Hematopoietic multipotent progenitor cell treated with erythropoietin and hydrocortisone succinate and interleukin-3 and kit ligand, for 17 days (in vitro differentiated cells): ENCODE results near the gene TBC1D3I.
"Not testable (repeated sequence)": the region's sequence is repeated elsewhere in the genome, so short reads cannot be mapped to it uniquely, and the experiment has no call there.

Experiments used
- DNase-seq: peaks from one replicate; pipeline ENCODE4 v3.0.0-alpha.2; 2015; ENCODE audit warnings: low spot score

Gene TBC1D3I

GRCh38 chr17:36264470-36264869 is at the start of gene TBC1D3I:
TSS of gene TBC1D3I (minus strand) at chr17:36264570. CDS start at chr17:36262985, 1,585 bp downstream.
- not testable (repeated sequence) for DNase-seq

- not testable (repeated sequence) for DNase-seq
These were observed 30.8 kb upstream of the TBC1D3I start for GRCh38 chr17:36295161-36295560.

GRCh38 chr17:36289965-36290612 is 25.7 kb upstream of the TBC1D3I start:
- not testable (repeated sequence) for DNase-seq

- DNase-seq, result not testable (repeated sequence)
These were observed 19.8 kb upstream of the TBC1D3I start for GRCh38 chr17:36284219-36284618.

- not testable (repeated sequence) for DNase-seq
These were observed 18.9 kb upstream of the TBC1D3I start for GRCh38 chr17:36283256-36283655.

GRCh38 chr17:36242046-36242445 is 22.3 kb downstream of the TBC1D3I start:
- DNase-seq, result not testable (repeated sequence)

- not testable (repeated sequence) for DNase-seq
These were observed 34.7 kb downstream of the TBC1D3I start for GRCh38 chr17:36229644-36230043.

- DNase-seq, result not testable (repeated sequence)
These were observed 41.4 kb downstream of the TBC1D3I start for GRCh38 chr17:36222967-36223366.

GRCh38 chr17:36221581-36222100 is 42.7 kb downstream of the TBC1D3I start:
- not testable (repeated sequence) for DNase-seq

GRCh38 chr17:36220737-36221580 is 43.4 kb downstream of the TBC1D3I start:
- not testable (repeated sequence) for DNase-seq

- not testable (repeated sequence) for DNase-seq
These were observed 44.8 kb downstream of the TBC1D3I start for GRCh38 chr17:36219556-36219955.

GRCh38 chr17:36215406-36216308 is 48.7 kb downstream of the TBC1D3I start:
- not testable (repeated sequence) for DNase-seq

- DNase-seq, result no peak
These were observed 49.5 kb downstream of the TBC1D3I start for GRCh38 chr17:36214918-36215317.

GRCh38 chr17:36213695-36214094 is 50.7 kb downstream of the TBC1D3I start:
- no peak for DNase-seq

- no peak for DNase-seq
These were observed 51.4 kb downstream of the TBC1D3I start for GRCh38 chr17:36212966-36213365.

- DNase-seq, result no peak
These were observed 52.1 kb downstream of the TBC1D3I start for GRCh38 chr17:36212272-36212605.

- DNase-seq, result not testable (repeated sequence)
These were observed 52.7 kb downstream of the TBC1D3I start for GRCh38 chr17:36211484-36212271.

- DNase-seq, result not testable (repeated sequence)
These were observed 53.7 kb downstream of the TBC1D3I start, which contains the start of gene CCL4L2 for GRCh38 chr17:36210439-36211211. TSS of gene CCL4L2 (plus strand) at chr17:36211063.

- DNase-seq, result no peak
These were observed 54.8 kb downstream of the TBC1D3I start for GRCh38 chr17:36209575-36209974.

GRCh38 chr17:36207383-36207782 is 57.0 kb downstream of the TBC1D3I start:
- DNase-seq, result not testable (repeated sequence)
